ENCODE results near the gene CCT7. TPM values are rescaled to one million over a fixed set of nuclear protein-coding genes. Genes with fewer than 3 reads are reported as not detected.

The CCT7 gene
- total RNA-seq, 2 donors from 2014 or later = 305 to 384 TPM

GRCh38 chr2:73252238-73253027 is 18.3 kb downstream of the CCT7 start:
- Mint-ChIP-seq H3K4me1 (ENCODE audit: low read depth) (no peaks in the 10 kb centered on the region), H3K27ac (no peak overlapping the region), H3K4me3 (no peak overlapping the region), H3K27me3 (ENCODE audit: low read depth) (no peaks in the 10 kb centered on the region), H3K9me3 (no peaks in the 10 kb centered on the region), H3K36me3 (ENCODE audit: insufficient read depth in 2 of 2) (peaks cover 8 to 18% of the 10 kb centered on the region in 2 donors)
- DNase-seq = no peak
- no peak for ATAC-seq (replicated peaks in 1 of 2)

GRCh38 chr2:73253400-73253799 is 19.3 kb downstream of the CCT7 start:
- Mint-ChIP-seq H3K4me1 (ENCODE audit: low read depth) (no peaks in the 10 kb centered on the region), H3K9me3 (no peaks in the 10 kb centered on the region), H3K27ac (no peak overlapping the region)

DNA sequence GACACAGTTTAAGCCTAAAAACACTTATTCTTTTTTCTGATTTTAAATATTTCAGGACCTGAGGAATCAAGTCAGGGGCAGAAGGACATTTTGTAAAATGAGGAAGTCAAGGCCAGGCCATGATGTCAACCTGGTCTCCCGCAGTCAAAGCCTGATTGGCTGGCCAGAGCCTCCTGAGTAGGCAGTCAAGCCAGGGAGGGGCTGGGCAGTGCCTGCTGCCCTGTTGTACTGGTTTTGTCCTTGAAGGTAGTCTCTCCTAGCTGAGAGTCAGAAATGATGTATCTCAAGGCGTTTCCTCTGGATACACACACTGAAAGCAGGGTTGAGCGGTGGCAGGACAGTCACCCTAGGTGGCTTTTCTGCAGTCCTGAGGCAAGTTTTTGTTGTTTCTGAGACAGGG is 19.8 kb downstream of the CCT7 start:
- Mint-ChIP-seq H3K27ac (no peak overlapping the region), H3K9me3 (no peaks in the 10 kb centered on the region), H3K4me1 (ENCODE audit: low read depth) (no peaks in the 10 kb centered on the region), H3K4me3 (no peak overlapping the region), H3K36me3 (ENCODE audit: insufficient read depth in 2 of 2) (peaks cover 4 to 12% of the 10 kb centered on the region in 2 donors), H3K27me3 (ENCODE audit: low read depth) (no peaks in the 10 kb centered on the region)
- no peak for ATAC-seq (replicated peaks in 1 of 2)
- DNase-seq = no peak

More at GRCh38 chr2:73253400-73253799, 19.3 kb downstream of the CCT7 start:
- ATAC-seq (replicated peaks in 1 of 2) = no peak
- no peaks in the 10 kb centered on the region for H3K27me3 Mint-ChIP-seq (ENCODE audit: low read depth)
- H3K36me3 Mint-ChIP-seq (ENCODE audit: insufficient read depth in 2 of 2) = peaks cover 4 to 14% of the 10 kb centered on the region in 2 donors
- no peak overlapping the region for H3K4me3 Mint-ChIP-seq
- DNase-seq = no peak

- Mint-ChIP-seq H3K9me3 (no peaks in the 10 kb centered on the region), H3K36me3 (ENCODE audit: insufficient read depth in 2 of 2) (peaks cover 3 to 11% of the 10 kb centered on the region in 2 donors), H3K27me3 (ENCODE audit: low read depth) (no peaks in the 10 kb centered on the region), H3K4me1 (ENCODE audit: low read depth) (no peaks in the 10 kb centered on the region), H3K27ac (no peak overlapping the region), H3K4me3 (no peak overlapping the region)
- DNase-seq = no peak
- ATAC-seq (replicated peaks in 1 of 2) = no peak
Observed at GRCh38 chr2:73254343-73255006, 20.4 kb downstream of the CCT7 start.

DNA sequence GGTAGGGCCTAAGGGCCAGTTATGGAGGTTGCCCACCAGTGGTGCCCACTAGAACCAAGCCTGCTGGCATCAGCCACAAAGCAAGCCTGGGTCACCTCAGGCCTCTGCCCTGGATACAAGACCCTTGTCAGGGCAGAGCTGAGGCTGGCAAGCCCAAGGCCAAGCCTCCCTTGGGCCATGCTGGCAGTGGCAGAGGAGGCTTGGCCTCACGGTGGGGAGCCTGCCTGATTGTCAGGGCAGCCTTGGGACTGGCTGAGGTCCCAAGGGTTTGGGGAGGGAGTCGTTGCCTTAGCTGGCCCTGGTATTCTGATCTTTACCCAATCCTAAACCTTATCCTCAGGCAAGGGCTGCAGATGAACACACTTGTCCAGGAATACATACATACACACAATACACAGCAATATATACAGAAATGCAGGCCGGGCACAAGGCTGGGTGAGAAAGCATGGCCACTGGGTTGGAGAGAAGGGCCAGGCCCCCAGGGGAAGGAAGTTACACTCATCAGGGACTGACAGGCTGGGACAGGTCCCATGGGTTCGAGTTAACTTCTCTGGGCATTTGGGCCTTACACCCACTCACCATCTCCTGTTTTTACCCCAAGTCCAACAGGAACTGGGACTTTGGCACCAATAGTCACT is 21.0 kb downstream of the CCT7 start:
- Mint-ChIP-seq H3K9me3 (no peaks in the 10 kb centered on the region), H3K27ac (no peak overlapping the region), H3K4me3 (no peak overlapping the region), H3K4me1 (ENCODE audit: low read depth) (no peaks in the 10 kb centered on the region), H3K36me3 (ENCODE audit: insufficient read depth in 2 of 2) (peaks cover 0 to 4% of the 10 kb centered on the region in 2 donors), H3K27me3 (ENCODE audit: low read depth) (no peaks in the 10 kb centered on the region)
- no peak for ATAC-seq (replicated peaks in 1 of 2)
- no peak for DNase-seq

DNA sequence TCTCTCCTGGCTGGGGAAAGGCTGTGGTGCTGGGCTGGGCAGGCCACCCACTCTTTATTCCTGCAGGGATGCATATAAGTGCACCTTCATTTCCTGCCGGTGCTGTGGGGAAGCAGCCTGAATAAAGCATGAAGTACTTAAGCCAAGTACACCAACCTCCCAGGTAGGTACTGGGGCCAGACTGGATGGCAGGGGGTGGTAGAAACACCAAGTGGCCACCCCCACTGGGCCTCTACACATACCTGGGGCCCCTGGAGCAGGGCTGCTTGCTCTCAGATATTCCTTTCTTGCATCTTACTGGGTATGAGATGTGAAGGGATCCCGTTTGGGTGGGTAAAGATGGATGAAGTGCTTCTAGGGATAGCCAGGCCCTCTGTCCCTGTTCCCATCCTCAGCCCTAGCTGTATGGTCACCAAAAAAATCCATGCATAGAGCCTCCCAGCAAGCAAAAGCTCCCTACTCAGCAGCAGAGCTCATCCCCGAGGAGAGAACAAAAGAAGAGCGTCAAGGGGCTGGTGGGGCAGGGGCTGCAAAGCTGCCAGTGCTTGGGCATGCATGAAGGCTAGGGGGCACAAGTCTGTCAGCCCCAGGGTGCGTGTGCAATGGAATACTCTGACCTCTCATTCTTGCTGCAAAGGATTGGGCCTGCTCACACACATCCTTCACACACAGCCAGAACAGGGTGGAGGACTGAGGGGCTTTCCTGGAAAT is 22.0 kb downstream of the CCT7 start:
- Mint-ChIP-seq H3K4me1 (ENCODE audit: low read depth) (no peaks in the 10 kb centered on the region), H3K9me3 (no peaks in the 10 kb centered on the region), H3K36me3 (ENCODE audit: insufficient read depth in 2 of 2) (peaks cover 0 to 2% of the 10 kb centered on the region in 2 donors), H3K27me3 (ENCODE audit: low read depth) (no peaks in the 10 kb centered on the region), H3K4me3 (no peak overlapping the region), H3K27ac (no peak overlapping the region)
- DNase-seq (no peak), ATAC-seq (replicated peaks in 1 of 2) (no peak)

- Mint-ChIP-seq H3K36me3 (ENCODE audit: insufficient read depth in 2 of 2) (peaks cover 0 to 2% of the 10 kb centered on the region in 2 donors), H3K9me3 (no peaks in the 10 kb centered on the region), H3K27me3 (ENCODE audit: low read depth) (no peaks in the 10 kb centered on the region), H3K27ac (no peak overlapping the region), H3K4me1 (ENCODE audit: low read depth) (no peaks in the 10 kb centered on the region), H3K4me3 (no peak overlapping the region)
- no peak for DNase-seq
- ATAC-seq (replicated peaks in 1 of 2) = peak in 1 of 2 donors; percentile 5
Observed at GRCh38 chr2:73256618-73256922, 22.5 kb downstream of the CCT7 start.

- H3K27ac Mint-ChIP-seq = no peak overlapping the region
Observed at GRCh38 chr2:73257021-73257420, 22.9 kb downstream of the CCT7 start.

DNA sequence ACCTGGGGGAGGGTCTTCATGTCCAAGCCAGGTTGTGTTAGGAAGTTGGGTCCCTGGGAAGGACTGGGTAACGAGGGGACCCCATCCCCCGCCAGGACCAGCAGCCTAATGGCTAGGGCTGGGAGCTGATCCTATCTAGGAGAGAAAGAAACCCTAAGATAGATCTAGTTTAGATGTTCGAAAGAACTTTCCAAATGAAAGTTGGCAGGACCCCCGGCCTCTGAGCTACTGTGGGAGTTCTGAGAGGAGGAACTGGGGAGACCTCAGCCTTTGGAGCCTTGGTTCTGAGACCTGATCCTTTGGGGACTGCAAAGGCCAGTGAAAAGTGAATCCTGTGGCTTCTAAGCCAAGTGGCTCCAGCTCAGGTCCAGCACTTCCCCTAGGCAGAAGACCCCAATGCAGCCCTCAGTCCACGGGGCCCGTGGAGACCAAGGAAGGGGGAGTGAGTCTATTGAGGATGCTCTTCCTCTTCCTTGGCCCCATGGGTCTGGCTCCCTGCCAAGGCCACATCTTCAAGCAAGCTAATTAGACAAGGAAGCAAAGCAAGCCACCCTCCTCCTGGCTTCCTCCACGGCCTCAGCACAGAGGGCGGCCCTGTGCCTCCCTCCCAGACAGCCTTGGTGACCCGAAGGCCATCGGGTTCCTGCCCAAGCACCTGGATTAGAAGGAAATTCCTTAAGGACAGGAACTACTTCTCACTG is 23.5 kb downstream of the CCT7 start:
- Mint-ChIP-seq H3K27me3 (ENCODE audit: low read depth) (no peaks in the 10 kb centered on the region), H3K36me3 (ENCODE audit: insufficient read depth in 2 of 2) (peaks cover 0 to 2% of the 10 kb centered on the region in 2 donors), H3K4me3 (no peak overlapping the region), H3K27ac (peak overlapping the region; percentile 14), H3K4me1 (ENCODE audit: low read depth) (no peaks in the 10 kb centered on the region), H3K9me3 (no peaks in the 10 kb centered on the region)
- no peak for DNase-seq
- no peak for ATAC-seq (replicated peaks in 1 of 2)

More at GRCh38 chr2:73257021-73257420, 22.9 kb downstream of the CCT7 start:
- DNase-seq (no peak), ATAC-seq (replicated peaks in 1 of 2) (peak in 1 of 2 donors; percentile 15)
- no peaks in the 10 kb centered on the region for H3K9me3 Mint-ChIP-seq
- H3K27me3 Mint-ChIP-seq (ENCODE audit: low read depth) = no peaks in the 10 kb centered on the region
- H3K4me3 Mint-ChIP-seq = no peak overlapping the region
- no peaks in the 10 kb centered on the region for H3K4me1 Mint-ChIP-seq (ENCODE audit: low read depth)
- peaks cover 0 to 2% of the 10 kb centered on the region in 2 donors for H3K36me3 Mint-ChIP-seq (ENCODE audit: insufficient read depth in 2 of 2)

- no peak for DNase-seq
- no peak for ATAC-seq (replicated peaks in 1 of 2)
- H3K4me1 Mint-ChIP-seq (ENCODE audit: low read depth) = no peaks in the 10 kb centered on the region
- no peaks in the 10 kb centered on the region for H3K9me3 Mint-ChIP-seq
- no peak overlapping the region for H3K27ac Mint-ChIP-seq
- no peaks in the 10 kb centered on the region for H3K36me3 Mint-ChIP-seq (ENCODE audit: insufficient read depth in 2 of 2)
- no peaks in the 10 kb centered on the region for H3K27me3 Mint-ChIP-seq (ENCODE audit: low read depth)
- no peak overlapping the region for H3K4me3 Mint-ChIP-seq
Observed at GRCh38 chr2:73258186-73258912, 24.2 kb downstream of the CCT7 start.

GRCh38 chr2:73258913-73259215 is 24.8 kb downstream of the CCT7 start:
- H3K27ac Mint-ChIP-seq = no peak overlapping the region
- H3K27me3 Mint-ChIP-seq (ENCODE audit: low read depth) = no peaks in the 10 kb centered on the region
- no peaks in the 10 kb centered on the region for H3K9me3 Mint-ChIP-seq
- ATAC-seq (replicated peaks in 1 of 2) = no peak
- no peaks in the 10 kb centered on the region for H3K36me3 Mint-ChIP-seq (ENCODE audit: insufficient read depth in 2 of 2)
- no peak overlapping the region for H3K4me3 Mint-ChIP-seq
- H3K4me1 Mint-ChIP-seq (ENCODE audit: low read depth) = no peaks in the 10 kb centered on the region
- DNase-seq = no peak

DNA sequence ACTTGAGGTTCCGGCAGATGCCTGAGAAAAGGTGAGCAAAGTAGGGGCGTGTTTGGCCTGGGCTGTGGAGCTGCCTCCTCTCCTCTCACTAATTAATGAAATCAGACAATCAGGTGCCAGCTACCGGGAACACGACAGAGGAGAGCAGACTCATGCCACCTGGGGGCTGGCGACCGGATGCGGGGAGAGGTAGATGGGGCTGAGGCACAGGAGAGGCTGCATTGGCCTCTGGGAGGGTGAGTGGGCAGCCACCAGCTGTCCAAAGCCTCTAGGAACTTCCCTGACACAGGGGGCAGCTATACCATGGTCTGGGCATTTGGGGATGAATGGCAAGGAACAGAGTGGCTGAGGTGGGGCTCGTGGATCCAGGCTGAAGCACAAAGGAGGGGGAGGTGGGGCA is 25.2 kb downstream of the CCT7 start:
- H3K9me3 Mint-ChIP-seq = no peaks in the 10 kb centered on the region
- no peaks in the 10 kb centered on the region for H3K27me3 Mint-ChIP-seq (ENCODE audit: low read depth)
- no peak overlapping the region for H3K4me3 Mint-ChIP-seq
- DNase-seq (no peak), ATAC-seq (replicated peaks in 1 of 2) (no peak)
- H3K4me1 Mint-ChIP-seq (ENCODE audit: low read depth) = no peaks in the 10 kb centered on the region
- no peaks in the 10 kb centered on the region for H3K36me3 Mint-ChIP-seq (ENCODE audit: insufficient read depth in 2 of 2)
- H3K27ac Mint-ChIP-seq = no peak overlapping the region
